Spleen (tissue), 11 donors: ENCODE data around the gene ERCC3. TPM values are rescaled to one million over a fixed set of nuclear protein-coding genes. Genes with fewer than 3 reads are reported as not detected.

ENCODE experiments used
- DNase-seq: peaks from one replicate; pipeline ENCODE4 v3.0.0-alpha.2; 2020
- H3K27ac ChIP-seq, 8 donors: fragments of 200-600 bp; sonication (generic) in 7 of 8; 1 replicate in 4 of 8; 2 replicates in 4 of 8; pipeline versions ENCODE4 v1.5.0 to v1.8.0; 2016 to 2021; ENCODE audit warnings: inconsistent platforms in 4 of 8, mild to moderate bottlenecking in 4 of 8, moderate library complexity in 1 of 8
- H3K27me3 ChIP-seq, 7 donors: fragments of 200-600 bp; sonication (generic) in 6 of 7; replicated peaks in 1 of 7; 1 replicate in 4 of 7; 2 replicates in 3 of 7; pipeline versions ENCODE4 v1.5.0 to v1.8.0; 2016 to 2021; ENCODE audit warnings: inconsistent platforms in 3 of 7, mild to moderate bottlenecking in 1 of 7
- H3K36me3 ChIP-seq, 6 donors: fragments of 200-600 bp; sonication (generic) in 5 of 6; 1 replicate in 4 of 6; 2 replicates in 2 of 6; pipeline versions ENCODE4 v1.5.0 to v1.8.0; 2016 to 2021; ENCODE audit warnings: inconsistent platforms in 2 of 6
- H3K4me1 ChIP-seq, 6 donors: fragments of 200-600 bp; sonication (generic) in 5 of 6; 1 replicate in 3 of 6; 2 replicates in 3 of 6; pipeline versions ENCODE4 v1.5.0 to v1.8.0; 2016 to 2021; ENCODE audit warnings: inconsistent platforms in 3 of 6
- H3K4me3 ChIP-seq, 8 donors: fragments of 200-600 bp; sonication (generic) in 7 of 8; 1 replicate in 4 of 8; 2 replicates in 4 of 8; pipeline versions ENCODE4 v1.5.0 to v1.8.0; 2016 to 2021; ENCODE audit warnings: inconsistent platforms in 4 of 8, mild to moderate bottlenecking in 4 of 8, moderate library complexity in 2 of 8
- H3K9me3 ChIP-seq, 8 donors: fragments of 200-600 bp; sonication (generic) in 7 of 8; 1 replicate in 4 of 8; 2 replicates in 4 of 8; pipeline versions ENCODE4 v1.5.0 to v1.8.0; 2016 to 2021; ENCODE audit warnings: inconsistent platforms in 4 of 8
- POLR2A ChIP-seq, 3 donors: fragments of 450-650 bp; IDR thresholded peaks; one replicate each; pipeline ENCODE4 v1.5.1; 2017; ENCODE audit warnings: antibody characterized with exemption in 3 of 3, mild to moderate bottlenecking in 1 of 3
- POLR2AphosphoS5 ChIP-seq, 3 donors: sonication (generic); formaldehyde crosslinking; IDR thresholded peaks; one replicate each; pipeline ENCODE4 v1.5.1; 2017; ENCODE audit warnings: antibody characterized with exemption in 3 of 3
- WGBS, 5 donors: extraction: QIAGEN DNeasy Blood & Tissue Kit in 3 of 5; methylation state at CpG; one replicate each; pipeline versions ENCODE4 v1.1.5 to v1.1.7; 2013 to 2018; 5-methylcytosine and 5-hydroxymethylcytosine counted together
- intact Hi-C: fragments of 100-400 bp; cut with DNase I; formaldehyde crosslinking; loops from one replicate; pipeline ENCODE4 v1.15.0; 2023; ENCODE audit warnings: low total_unique reads
- polyA plus RNA-seq, 3 donors: library from polyadenylated mRNA; stranded (reverse); fragments of 200-250 nt; gene quantifications; one replicate each; pipeline ENCODE4 v1.2.1, GENCODE V29; 2013
- total RNA-seq, 7 donors: library from RNA; depleted of rRNA in 3 of 7; stranded (reverse); fragments of >200 nt in 3 of 7; fragmentation: NEBNext Ultra II Directional in 4 of 7; extraction: Animal tissue kit (Norgen Biotek cat#: 25700) in 4 of 7; gene quantifications; one replicate each; pipeline versions ENCODE4 v1.1.0 to v1.2.1, GENCODE V29; 2016 to 2021
- TF ChIP-seq, protein P1 (sequence below), 11 experiments: fragments of 200-600 bp in 7 of 11; fragments of 450-650 bp in 4 of 11; sonication (generic) in 4 of 11; IDR thresholded peaks in 8 of 11; conservative IDR thresholded peaks in 3 of 11; 1 replicate in 7 of 11; 2 replicates in 4 of 11; pipeline versions ENCODE4 v1.4.0 to v1.8.0; 2016 to 2021; ENCODE audit warnings: antibody characterized with exemption in 11 of 11, inconsistent platforms in 4 of 11, mild to moderate bottlenecking in 1 of 11
- donor health status: healthy with polysubstance abuse.
- donor health status: DM: no; HTN: no; CAD: no; lungs with moderate emphysema.
- donor health status: DM: no; HTN: no; CAD: no.
- donor health status: Bipolar disorder and iron deficiency.
- donor health status: healthy.
- donor health status: DM: no; HTN: no; CAD: no.
- donor health status: DM: yes; HTN: yes; CAD: no.

The ERCC3 gene
- total and polyA plus RNA-seq, 10 donors = 23.5 to 65.1 (median 52.0) TPM

DNA sequence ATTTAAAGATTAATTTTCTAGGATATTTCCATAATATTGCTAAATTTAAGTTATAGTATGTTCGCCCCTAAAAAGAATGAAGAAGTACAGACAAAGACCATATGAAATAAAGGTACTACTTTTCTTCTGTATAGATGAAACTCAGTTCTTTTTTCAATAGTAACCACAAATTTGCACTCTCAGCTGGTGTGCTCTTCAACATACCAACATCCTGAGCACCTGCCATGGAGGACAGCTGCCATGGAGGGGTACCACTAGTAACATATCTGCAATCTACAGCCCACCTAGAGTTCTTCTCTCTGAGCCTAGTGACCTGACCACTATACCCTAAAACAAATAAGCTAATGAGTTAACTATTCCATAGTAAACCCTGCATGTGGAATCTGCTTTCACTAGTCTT lies 36.8 kb upstream of the ERCC3 start:
- Histone ChIP-seq H3K27me3 (no peaks in the 10 kb centered on the region), H3K4me3 (no peak overlapping the region), H3K36me3 (peaks cover 0 to 100% (median 59%) of the 10 kb centered on the region in 6 donors), H3K27ac (no peak overlapping the region), H3K4me1 (no peaks in the 10 kb centered on the region), H3K9me3 (no peaks in the 10 kb centered on the region)
- WGBS, 5 donors = 89 to 98% (median 94%) methylated on average over 1 of the region's 1 CpG
- DNase-seq = no peak
- intact Hi-C loops = no loop called here
- TF ChIP-seq POLR2AphosphoS5 (IDR thresholded peaks at IDR 0.05) (no peak), POLR2A (IDR thresholded peaks at IDR 0.05) (no peak)
- TF ChIP-seq, protein P1, sequence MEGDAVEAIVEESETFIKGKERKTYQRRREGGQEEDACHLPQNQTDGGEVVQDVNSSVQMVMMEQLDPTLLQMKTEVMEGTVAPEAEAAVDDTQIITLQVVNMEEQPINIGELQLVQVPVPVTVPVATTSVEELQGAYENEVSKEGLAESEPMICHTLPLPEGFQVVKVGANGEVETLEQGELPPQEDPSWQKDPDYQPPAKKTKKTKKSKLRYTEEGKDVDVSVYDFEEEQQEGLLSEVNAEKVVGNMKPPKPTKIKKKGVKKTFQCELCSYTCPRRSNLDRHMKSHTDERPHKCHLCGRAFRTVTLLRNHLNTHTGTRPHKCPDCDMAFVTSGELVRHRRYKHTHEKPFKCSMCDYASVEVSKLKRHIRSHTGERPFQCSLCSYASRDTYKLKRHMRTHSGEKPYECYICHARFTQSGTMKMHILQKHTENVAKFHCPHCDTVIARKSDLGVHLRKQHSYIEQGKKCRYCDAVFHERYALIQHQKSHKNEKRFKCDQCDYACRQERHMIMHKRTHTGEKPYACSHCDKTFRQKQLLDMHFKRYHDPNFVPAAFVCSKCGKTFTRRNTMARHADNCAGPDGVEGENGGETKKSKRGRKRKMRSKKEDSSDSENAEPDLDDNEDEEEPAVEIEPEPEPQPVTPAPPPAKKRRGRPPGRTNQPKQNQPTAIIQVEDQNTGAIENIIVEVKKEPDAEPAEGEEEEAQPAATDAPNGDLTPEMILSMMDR (IDR thresholded peaks at IDR 0.05 in 8 of 11, conservative IDR thresholded peaks at IDR 0.05 in 3 of 11) = no peak

DNA sequence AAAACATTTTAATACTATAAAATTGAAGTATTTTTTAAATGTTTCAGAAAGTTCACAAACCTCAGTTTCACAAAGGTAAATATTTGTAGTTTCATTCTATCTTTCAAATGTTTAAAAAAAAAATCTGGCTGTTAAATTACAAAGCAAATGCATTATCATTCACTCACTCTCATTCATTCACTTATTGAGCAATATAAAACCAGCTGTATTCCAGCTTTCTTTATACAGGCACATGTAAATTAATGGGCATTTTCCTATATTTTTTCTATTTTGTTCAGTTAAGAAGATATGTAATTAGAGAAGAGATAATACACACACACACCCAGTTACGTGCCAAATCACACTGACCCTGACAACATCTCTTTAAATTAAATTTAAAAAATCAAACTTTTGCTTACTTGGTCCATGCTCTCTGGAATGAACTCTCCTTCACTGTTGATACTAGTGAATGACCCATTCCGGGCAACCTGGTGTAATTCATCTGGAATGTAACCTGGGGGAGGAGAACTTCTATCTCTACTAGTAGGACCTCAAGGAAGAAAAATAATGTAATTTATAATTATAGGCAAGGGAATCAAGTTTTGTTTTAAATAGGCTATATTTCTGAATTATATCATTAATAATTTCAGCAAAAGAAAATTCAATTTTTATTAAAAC lies 32.5 kb upstream of the ERCC3 start:
- Histone ChIP-seq H3K4me3 (no peak overlapping the region), H3K27me3 (no peaks in the 10 kb centered on the region), H3K9me3 (no peaks in the 10 kb centered on the region), H3K4me1 (no peaks in the 10 kb centered on the region), H3K27ac (no peak overlapping the region), H3K36me3 (peaks cover 0 to 100% (median 72%) of the 10 kb centered on the region in 6 donors)
- intact Hi-C loops = loop anchor here (10.0 kb wide), 1 partner anchor 148 kb away; no protein-coding TSS in a partner anchor
- no peak for TF ChIP-seq POLR2AphosphoS5 (IDR thresholded peaks at IDR 0.05)
- TF ChIP-seq, protein P1 (IDR thresholded peaks at IDR 0.05 in 8 of 11, conservative IDR thresholded peaks at IDR 0.05 in 3 of 11) = no peak
- no peak for TF ChIP-seq POLR2A (IDR thresholded peaks at IDR 0.05)
- WGBS, 5 donors = 91 to 98% (median 92%) methylated on average over 2 of the region's 2 CpGs
- DNase-seq = no peak

DNA sequence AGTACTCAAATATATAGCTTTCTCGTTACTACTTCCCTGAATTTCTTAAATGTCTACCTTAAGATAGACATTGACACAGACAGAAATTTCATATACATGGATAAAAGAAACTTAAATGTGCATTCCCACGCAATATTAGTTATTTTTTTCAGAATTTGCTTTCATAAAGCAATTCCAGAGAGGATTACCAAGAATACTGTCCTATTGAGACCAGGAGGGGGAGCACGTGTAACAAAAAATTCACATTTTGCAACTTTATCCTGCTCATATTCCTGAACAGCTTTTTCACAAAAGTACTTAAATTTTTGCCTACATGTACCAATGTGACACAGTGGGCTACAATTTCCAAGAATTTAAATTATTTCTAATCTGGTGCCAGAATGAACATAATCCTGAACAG lies 30.7 kb upstream of the ERCC3 start:
- no peak overlapping the region for H3K4me3 ChIP-seq
- WGBS, 5 donors = 72 to 76% (median 75%) methylated on average over 3 of the region's 3 CpGs
- H3K27me3 ChIP-seq = no peaks in the 10 kb centered on the region
- H3K36me3 ChIP-seq = peaks cover 0 to 100% (median 78%) of the 10 kb centered on the region in 6 donors
- peaks cover 0 to 14% (median 10%) of the 10 kb centered on the region in 8 donors for H3K9me3 ChIP-seq
- H3K4me1 ChIP-seq = no peaks in the 10 kb centered on the region
- TF ChIP-seq POLR2A (IDR thresholded peaks at IDR 0.05) = no peak
- TF ChIP-seq POLR2AphosphoS5 (IDR thresholded peaks at IDR 0.05) = no peak
- TF ChIP-seq, protein P1 (IDR thresholded peaks at IDR 0.05 in 8 of 11, conservative IDR thresholded peaks at IDR 0.05 in 3 of 11) = peak in 8 of 11 experiments; percentile 32 to 62 (median 46)
- intact Hi-C loops = loop anchor here (10.0 kb wide), 1 partner anchor 150 kb away; no protein-coding TSS in a partner anchor
- no peak overlapping the region for H3K27ac ChIP-seq
- no peak for DNase-seq

DNA sequence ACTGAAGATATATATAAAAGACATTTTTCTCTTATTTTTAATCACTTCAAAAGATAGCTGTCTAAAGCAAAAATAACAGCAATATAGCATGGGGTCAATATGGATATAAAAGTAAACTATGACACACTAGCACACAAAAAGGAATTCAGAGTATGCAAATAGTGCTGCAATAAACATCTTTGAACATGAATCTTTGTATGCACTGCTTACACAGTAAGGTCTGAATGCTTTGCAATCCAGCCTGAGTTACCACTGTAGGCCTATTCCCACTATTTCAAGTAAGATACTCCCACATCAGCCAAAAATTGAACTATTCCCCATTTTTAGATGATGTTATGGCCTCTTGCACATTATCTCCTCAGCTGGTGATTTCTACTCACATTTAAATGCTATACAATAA lies 27.4 kb upstream of the ERCC3 start:
- TF ChIP-seq POLR2AphosphoS5 (IDR thresholded peaks at IDR 0.05) = no peak
- TF ChIP-seq, protein P1 (IDR thresholded peaks at IDR 0.05 in 8 of 11, conservative IDR thresholded peaks at IDR 0.05 in 3 of 11) = no peak
- TF ChIP-seq POLR2A (IDR thresholded peaks at IDR 0.05) = no peak

More for the DNA sequence above, 27.4 kb upstream of the ERCC3 start:
- no peaks in the 10 kb centered on the region for H3K4me1 ChIP-seq
- H3K9me3 ChIP-seq = peaks cover 0 to 15% (median 10%) of the 10 kb centered on the region in 8 donors
- peaks cover 0 to 100% (median 87%) of the 10 kb centered on the region in 6 donors for H3K36me3 ChIP-seq
- no peak for DNase-seq
- no peaks in the 10 kb centered on the region for H3K27me3 ChIP-seq
- no peak overlapping the region for H3K4me3 ChIP-seq
- intact Hi-C loops = loop anchor here (10.0 kb wide), 1 partner anchor 153 kb away; no protein-coding TSS in a partner anchor
- H3K27ac ChIP-seq = no peak overlapping the region
